A673 (cell line): ENCODE measurements around the gene METTL27.

Experiments used
- EZH2 ChIP-seq: fragments of 200-600 bp; sonication (generic); IDR thresholded peaks from 2 replicates; pipeline ENCODE4 v1.6.1; 2017; ENCODE audit warnings: borderline replicate concordance, low read depth, mild to moderate bottlenecking, mixed read lengths, antibody characterized with exemption, low read length; ENCODE audit not compliant: poor library complexity, severe bottlenecking
- TF ChIP-seq, protein P1 (sequence below): fragments of 300-800, 200-600 bp; sonication (generic); conservative IDR thresholded peaks from 2 replicates; pipeline ENCODE4 v1.5.1; 2017; ENCODE audit warnings: low read depth, mild to moderate bottlenecking, antibody characterized with exemption, low read length, moderate library complexity, mixed read lengths

GRCh38 chr7:73876361-73876760, 34.0 kb upstream of the METTL27 start:
- TF ChIP-seq EZH2, result no peak
- TF ChIP-seq, protein P1, sequence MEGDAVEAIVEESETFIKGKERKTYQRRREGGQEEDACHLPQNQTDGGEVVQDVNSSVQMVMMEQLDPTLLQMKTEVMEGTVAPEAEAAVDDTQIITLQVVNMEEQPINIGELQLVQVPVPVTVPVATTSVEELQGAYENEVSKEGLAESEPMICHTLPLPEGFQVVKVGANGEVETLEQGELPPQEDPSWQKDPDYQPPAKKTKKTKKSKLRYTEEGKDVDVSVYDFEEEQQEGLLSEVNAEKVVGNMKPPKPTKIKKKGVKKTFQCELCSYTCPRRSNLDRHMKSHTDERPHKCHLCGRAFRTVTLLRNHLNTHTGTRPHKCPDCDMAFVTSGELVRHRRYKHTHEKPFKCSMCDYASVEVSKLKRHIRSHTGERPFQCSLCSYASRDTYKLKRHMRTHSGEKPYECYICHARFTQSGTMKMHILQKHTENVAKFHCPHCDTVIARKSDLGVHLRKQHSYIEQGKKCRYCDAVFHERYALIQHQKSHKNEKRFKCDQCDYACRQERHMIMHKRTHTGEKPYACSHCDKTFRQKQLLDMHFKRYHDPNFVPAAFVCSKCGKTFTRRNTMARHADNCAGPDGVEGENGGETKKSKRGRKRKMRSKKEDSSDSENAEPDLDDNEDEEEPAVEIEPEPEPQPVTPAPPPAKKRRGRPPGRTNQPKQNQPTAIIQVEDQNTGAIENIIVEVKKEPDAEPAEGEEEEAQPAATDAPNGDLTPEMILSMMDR, result no peak
